Mammary epithelial cell (primary cell): ENCODE results near the gene LYST.

Source experiments
- EZH2 ChIP-seq: IDR thresholded peaks from 2 replicates; pipeline ENCODE4 v1.6.1; 2012; ENCODE audit warnings: low read length, inconsistent platforms, borderline replicate concordance
- TF ChIP-seq, protein P1 (sequence below), 2 donors: IDR thresholded peaks in 1 of 2; conservative IDR thresholded peaks in 1 of 2; 2 replicates each; pipeline ENCODE4 v1.5.1; 2011 to 2012; ENCODE audit warnings: inconsistent platforms in 2 of 2, low read length in 2 of 2, mild to moderate bottlenecking in 2 of 2, control low read depth in 1 of 2, low read depth in 1 of 2; ENCODE audit not compliant: insufficient read depth in 1 of 2; ENCODE audit errors: extremely low read depth in 1 of 2

DNA sequence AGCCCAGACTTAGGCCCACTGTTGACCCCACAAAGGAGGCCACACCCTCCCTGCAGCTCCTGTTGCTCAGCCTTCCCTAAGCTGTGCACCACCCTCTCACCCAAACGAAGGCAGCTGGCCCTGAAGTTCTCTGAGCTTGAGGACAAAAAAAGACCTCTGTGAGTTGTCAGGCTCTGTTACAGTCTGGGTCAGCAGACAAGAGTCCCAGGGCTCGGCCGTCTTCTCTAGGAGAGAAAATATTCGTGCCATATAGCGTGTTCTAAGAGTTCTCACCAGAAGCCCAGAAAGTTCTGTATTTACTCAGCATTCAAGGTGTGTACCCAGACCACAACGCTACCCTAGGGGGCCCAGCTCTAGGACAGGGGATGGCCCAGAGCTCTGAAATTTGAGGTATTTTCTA lies 25.5 kb upstream of the LYST start:
- TF ChIP-seq, protein P1, sequence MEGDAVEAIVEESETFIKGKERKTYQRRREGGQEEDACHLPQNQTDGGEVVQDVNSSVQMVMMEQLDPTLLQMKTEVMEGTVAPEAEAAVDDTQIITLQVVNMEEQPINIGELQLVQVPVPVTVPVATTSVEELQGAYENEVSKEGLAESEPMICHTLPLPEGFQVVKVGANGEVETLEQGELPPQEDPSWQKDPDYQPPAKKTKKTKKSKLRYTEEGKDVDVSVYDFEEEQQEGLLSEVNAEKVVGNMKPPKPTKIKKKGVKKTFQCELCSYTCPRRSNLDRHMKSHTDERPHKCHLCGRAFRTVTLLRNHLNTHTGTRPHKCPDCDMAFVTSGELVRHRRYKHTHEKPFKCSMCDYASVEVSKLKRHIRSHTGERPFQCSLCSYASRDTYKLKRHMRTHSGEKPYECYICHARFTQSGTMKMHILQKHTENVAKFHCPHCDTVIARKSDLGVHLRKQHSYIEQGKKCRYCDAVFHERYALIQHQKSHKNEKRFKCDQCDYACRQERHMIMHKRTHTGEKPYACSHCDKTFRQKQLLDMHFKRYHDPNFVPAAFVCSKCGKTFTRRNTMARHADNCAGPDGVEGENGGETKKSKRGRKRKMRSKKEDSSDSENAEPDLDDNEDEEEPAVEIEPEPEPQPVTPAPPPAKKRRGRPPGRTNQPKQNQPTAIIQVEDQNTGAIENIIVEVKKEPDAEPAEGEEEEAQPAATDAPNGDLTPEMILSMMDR (conservative IDR thresholded peaks at IDR 0.05 in 1 of 2, IDR thresholded peaks at IDR 0.05 in 1 of 2; ENCODE audit: extremely low read depth in 1 of 2, insufficient read depth in 1 of 2, low read depth in 1 of 2, low read length in 2 of 2): no peak
- TF ChIP-seq EZH2: no peak
